Left ventricle myocardium inferior (tissue), 1 donor: ENCODE results near the gene SNRPA. TPM values are rescaled to one million over a fixed set of nuclear protein-coding genes. Genes with fewer than 3 reads are reported as not detected.
A peak's percentile ranks its signal among the peaks of the same experiment; 100 is the strongest.

Experiments used
- DNase-seq: peaks from one replicate; pipeline ENCODE4 v3.0.0-alpha.2; 2020
- H3K27ac ChIP-seq: fragments of 200-600 bp; replicated peaks from 2 replicates; pipeline ENCODE4 v1.8.0; 2021
- H3K27me3 ChIP-seq: fragments of 200-600 bp; 2 replicates; pipeline ENCODE4 v1.8.0; 2021; ENCODE audit warnings: low read depth
- H3K36me3 ChIP-seq: fragments of 200-600 bp; 2 replicates; pipeline ENCODE4 v1.8.0; 2021
- H3K4me1 ChIP-seq: fragments of 200-600 bp; 2 replicates; pipeline ENCODE4 v1.8.0; 2021
- H3K4me3 ChIP-seq: fragments of 200-600 bp; 2 replicates; pipeline ENCODE4 v1.8.0; 2021; ENCODE audit warnings: mild to moderate bottlenecking, moderate library complexity
- H3K9me3 ChIP-seq: fragments of 200-600 bp; replicated peaks from 2 replicates; pipeline ENCODE4 v1.8.0; 2021
- CTCF ChIP-seq: fragments of 200-600 bp; IDR thresholded peaks from 2 replicates; pipeline ENCODE4 v1.8.0; 2021; ENCODE audit warnings: antibody characterized with exemption, mild to moderate bottlenecking, borderline replicate concordance
- intact Hi-C: fragments of 100-400 bp; cut with micrococcal nuclease; formaldehyde crosslinking; loops from one replicate; pipeline ENCODE4 v1.11.0; 2022
- total RNA-seq: library from RNA; stranded (reverse); fragmentation: NEBNext Ultra II Directional; extraction: Animal tissue kit (Norgen Biotek cat#: 25700); gene quantifications from one replicate; pipeline ENCODE4 v1.2.1, GENCODE V29; 2021
- donor health status: DM: no; HTN: yes; CAD: no; lungs with severe emphysema.

Gene SNRPA
- total RNA-seq, 1 donor from 2014 or later: 27.9 TPM

- intact Hi-C loops: no loop called here
Observed at GRCh38 chr19:40802300-40803169, 51.5 kb downstream of the SNRPA start.

GRCh38 chr19:40803170-40803856 is 52.3 kb downstream of the SNRPA start:
- H3K27me3 ChIP-seq: no peaks in the 10 kb centered on the region
- H3K9me3 ChIP-seq: no peaks in the 10 kb centered on the region
- H3K27ac ChIP-seq: peak overlapping the region; percentile 99
- no peak for TF ChIP-seq CTCF
- H3K4me1 ChIP-seq: peaks cover 92% of the 10 kb centered on the region
- intact Hi-C loops: no loop called here
- peak overlapping the region; percentile 97 for H3K4me3 ChIP-seq
- DNase-seq: no peak
- H3K36me3 ChIP-seq: peaks cover 33% of the 10 kb centered on the region

More at GRCh38 chr19:40802300-40803169, 51.5 kb downstream of the SNRPA start:
- Histone ChIP-seq H3K36me3 (peaks cover 25% of the 10 kb centered on the region), H3K27me3 (no peaks in the 10 kb centered on the region), H3K4me1 (peaks cover 91% of the 10 kb centered on the region), H3K27ac (peak overlapping the region; percentile 99), H3K9me3 (no peaks in the 10 kb centered on the region), H3K4me3 (peak overlapping the region; percentile 97)
- DNase-seq: peak; percentile 87
- TF ChIP-seq CTCF: no peak

GRCh38 chr19:40803857-40804782 is 53.1 kb downstream of the SNRPA start:
- H3K36me3 ChIP-seq: peaks cover 40% of the 10 kb centered on the region
- peak overlapping the region; percentile 97 for H3K4me3 ChIP-seq
- intact Hi-C loops: no loop called here
- H3K27ac ChIP-seq: peak overlapping the region; percentile 99
- H3K27me3 ChIP-seq: no peaks in the 10 kb centered on the region
- peaks cover 99% of the 10 kb centered on the region for H3K4me1 ChIP-seq
- DNase-seq: peak; percentile 64
- no peak for TF ChIP-seq CTCF
- no peaks in the 10 kb centered on the region for H3K9me3 ChIP-seq

- Histone ChIP-seq H3K9me3 (no peaks in the 10 kb centered on the region), H3K4me1 (peaks cover 100% of the 10 kb centered on the region)
- intact Hi-C loops: no loop called here
Observed at GRCh38 chr19:40804783-40805242, 53.8 kb downstream of the SNRPA start.

More at GRCh38 chr19:40804783-40805242, 53.8 kb downstream of the SNRPA start:
- no peak for DNase-seq
- peak overlapping the region; percentile 99 for H3K27ac ChIP-seq
- TF ChIP-seq CTCF: peak; percentile 27
- peaks cover 47% of the 10 kb centered on the region for H3K36me3 ChIP-seq
- H3K27me3 ChIP-seq: no peaks in the 10 kb centered on the region
- peak overlapping the region; percentile 97 for H3K4me3 ChIP-seq
